ENCODE results near the gene CHFR. TPM values are rescaled to one million over a fixed set of nuclear protein-coding genes. Genes with fewer than 3 reads are reported as not detected.

Gene CHFR
- total and polyA plus RNA-seq, 2 of the 4 experiments (the other 2 are of a cell fraction) = 13.4 to 35.3 TPM

DNA sequence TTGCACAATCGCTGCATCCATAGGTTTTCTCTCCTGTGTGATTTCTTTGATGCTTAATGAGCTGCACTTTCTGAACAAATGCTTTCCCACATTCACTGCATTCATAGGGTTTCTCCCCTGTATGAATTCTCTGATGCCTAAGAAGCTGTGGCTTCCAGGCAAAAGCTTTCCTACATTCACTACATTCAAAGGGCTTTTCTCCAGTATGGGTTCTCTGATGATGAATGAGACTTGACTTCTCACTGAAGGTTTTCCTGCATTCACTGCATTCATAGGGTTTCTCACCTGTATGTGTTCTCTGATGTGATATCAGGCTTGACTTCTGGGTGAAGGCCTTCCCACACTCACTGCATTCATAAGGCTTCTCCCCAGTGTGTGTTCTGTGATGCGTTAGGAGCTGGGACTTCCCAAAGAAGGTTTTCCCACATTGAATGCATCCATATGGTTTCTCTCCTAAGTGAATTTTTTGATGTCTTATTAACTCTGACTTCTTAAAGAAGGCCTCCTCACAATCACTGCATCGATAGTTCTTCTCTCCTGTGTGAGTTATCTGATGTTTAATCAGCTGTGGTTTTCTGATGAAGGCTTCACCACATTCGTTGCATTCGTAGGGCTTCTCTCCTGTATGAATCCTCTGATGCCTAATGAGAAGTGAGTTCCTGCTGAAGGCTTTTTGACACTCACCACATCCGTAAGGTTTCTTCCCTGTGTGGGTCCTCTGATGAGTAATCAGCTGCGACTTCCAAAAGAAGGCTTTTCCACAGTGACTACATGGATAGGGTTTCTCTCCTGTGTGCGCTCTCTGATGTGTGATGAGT lies 38.4 kb upstream of the CHFR start:
- no peak overlapping the region for H3K9ac ChIP-seq (ENCODE audit: low read depth, low read length)
- ATAC-seq (ENCODE audit: low read depth) = no peak
- dilution Hi-C loops (cut with HindIII; ENCODE audit: low sequenced_read_pairs, unreplicated experiment) = no loop called here
- H3K4me2 ChIP-seq (ENCODE audit: low read depth, low read length) = no peak overlapping the region
- H3K14ac ChIP-seq (replicated peaks; ENCODE audit: low read depth, low read length) = no peak overlapping the region
- ChIA-PET POLR2A (ENCODE audit: unreplicated experiment) (no interaction called here), CTCF (no interaction called here)
- no peak overlapping the region for H3K18ac ChIP-seq (ENCODE audit: low read depth, low read length)
- no peaks in the 10 kb centered on the region for H3K4me1 ChIP-seq (ENCODE audit: control insufficient read depth, insufficient read depth, low read length)
- no peak overlapping the region for H2AFZ ChIP-seq (replicated peaks; ENCODE audit: low read length, poor library complexity)
- no peak overlapping the region for H4K91ac ChIP-seq (ENCODE audit: insufficient read depth, low read depth, low read length)
- no peaks in the 10 kb centered on the region for H3K9me1 ChIP-seq (ENCODE audit: insufficient read depth, low read length)
- H4K5ac ChIP-seq (ENCODE audit: low read depth, low read length) = no peak overlapping the region
- BruUV-seq (replicated peaks) = no TSS peak
- no peak overlapping the region for H2BK120ac ChIP-seq (ENCODE audit: low read depth, low read length)
- no peak overlapping the region for H3K56ac ChIP-seq (ENCODE audit: extremely low read depth, insufficient read depth, low read length)
- TF ChIP-seq SMC3 (IDR thresholded peaks at IDR 0.05; ENCODE audit: low read depth, low read length) (no peak), FOS (IDR thresholded peaks at IDR 0.05; ENCODE audit: low read depth, low read length) (no peak), RCOR1 (IDR thresholded peaks at IDR 0.05; ENCODE audit: insufficient replicate concordance, low read length) (no peak), RAD21 (IDR thresholded peaks at IDR 0.05; ENCODE audit: low read length) (no peak), CHD1 (IDR thresholded peaks at IDR 0.05; ENCODE audit: low read depth, low read length) (no peak), RFX5 (IDR thresholded peaks at IDR 0.05; ENCODE audit: low read depth, low read length) (no peak), BHLHE40 (IDR thresholded peaks at IDR 0.05; ENCODE audit: low read depth, low read length) (no peak), CEBPB (IDR thresholded peaks at IDR 0.05; ENCODE audit: low read depth, low read length) (no peak), MXI1 (IDR thresholded peaks at IDR 0.05; ENCODE audit: borderline replicate concordance, low read depth, low read length) (no peak)
- TF ChIP-seq, protein P1, sequence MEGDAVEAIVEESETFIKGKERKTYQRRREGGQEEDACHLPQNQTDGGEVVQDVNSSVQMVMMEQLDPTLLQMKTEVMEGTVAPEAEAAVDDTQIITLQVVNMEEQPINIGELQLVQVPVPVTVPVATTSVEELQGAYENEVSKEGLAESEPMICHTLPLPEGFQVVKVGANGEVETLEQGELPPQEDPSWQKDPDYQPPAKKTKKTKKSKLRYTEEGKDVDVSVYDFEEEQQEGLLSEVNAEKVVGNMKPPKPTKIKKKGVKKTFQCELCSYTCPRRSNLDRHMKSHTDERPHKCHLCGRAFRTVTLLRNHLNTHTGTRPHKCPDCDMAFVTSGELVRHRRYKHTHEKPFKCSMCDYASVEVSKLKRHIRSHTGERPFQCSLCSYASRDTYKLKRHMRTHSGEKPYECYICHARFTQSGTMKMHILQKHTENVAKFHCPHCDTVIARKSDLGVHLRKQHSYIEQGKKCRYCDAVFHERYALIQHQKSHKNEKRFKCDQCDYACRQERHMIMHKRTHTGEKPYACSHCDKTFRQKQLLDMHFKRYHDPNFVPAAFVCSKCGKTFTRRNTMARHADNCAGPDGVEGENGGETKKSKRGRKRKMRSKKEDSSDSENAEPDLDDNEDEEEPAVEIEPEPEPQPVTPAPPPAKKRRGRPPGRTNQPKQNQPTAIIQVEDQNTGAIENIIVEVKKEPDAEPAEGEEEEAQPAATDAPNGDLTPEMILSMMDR (conservative IDR thresholded peaks at IDR 0.05; ENCODE audit: low read depth, low read length) = no peak
- no peak overlapping the region for H2BK5ac ChIP-seq (ENCODE audit: low read depth, low read length, poor library complexity, severe bottlenecking)
- no CpG with 5 or more reads among the region's 8 CpGs for WGBS, 2 experiments (ENCODE audit: extremely low coverage in 2 of 2, insufficient read length in 1 of 2)
- no peak overlapping the region for H3K4me3 ChIP-seq (ENCODE audit: insufficient read depth, low read depth, low read length)
- intact Hi-C loops (cut with micrococcal nuclease) = no loop called here
- H2AK5ac ChIP-seq (ENCODE audit: low read depth, low read length) = no peak overlapping the region
- H3K23ac ChIP-seq (ENCODE audit: low read depth, low read length) = no peak overlapping the region
- H3K4ac ChIP-seq (ENCODE audit: low read depth, low read length) = no peak overlapping the region
- H4K20me1 ChIP-seq (ENCODE audit: insufficient read depth, low read length) = no peaks in the 10 kb centered on the region
- H3K27ac ChIP-seq (ENCODE audit: insufficient read depth, low read length) = no peak overlapping the region
- no peak overlapping the region for H4K8ac ChIP-seq (ENCODE audit: low read depth in 2 of 2, low read length in 2 of 2)
- no peak for DNase-seq
- no peak overlapping the region for H2BK15ac ChIP-seq (ENCODE audit: low read depth, low read length)
- H3K36me3 ChIP-seq (ENCODE audit: control insufficient read depth, insufficient read depth, low read length) = peaks cover 27% of the 10 kb centered on the region
- H2BK20ac ChIP-seq (ENCODE audit: low read depth, low read length) = no peak overlapping the region
- in situ Hi-C loops (cut with MboI; ENCODE audit: low sequenced_read_pairs) = no loop called here
- peaks cover 78% of the 10 kb centered on the region for H3K9me3 ChIP-seq (ENCODE audit: control insufficient read depth, insufficient read depth, low read length)
- H3K79me1 ChIP-seq (ENCODE audit: low read depth in 1 of 2, low read length in 2 of 2) = no peaks in the 10 kb centered on the region
- H3K27me3 ChIP-seq (ENCODE audit: control insufficient read depth, insufficient read depth, low read length) = no peaks in the 10 kb centered on the region
- H2AK9ac ChIP-seq (replicated peaks; ENCODE audit: low read depth, low read length, poor library complexity) = no peak overlapping the region
